Dermis microvascular lymphatic vessel endothelial cell (primary cell): ENCODE measurements around the gene NLRC5. TPM values are rescaled to one million over a fixed set of nuclear protein-coding genes. Genes with fewer than 3 reads are reported as not detected.
"Not testable (repeated sequence)": the region's sequence is repeated elsewhere in the genome, so short reads cannot be mapped to it uniquely, and the experiment has no call there.

Experiments
- DNase-seq, 2 donors: peaks; one replicate each; pipeline versions ENCODE4 v3.0.0 to v3.0.0-alpha.2; 2010; ENCODE audit warnings: low read depth in 2 of 2
- total RNA-seq: library from RNA; depleted of rRNA; stranded (reverse); fragments of >200 nt; gene quantifications from 2 replicates; pipeline ENCODE4 v1.2.1, GENCODE V29; 2014

Gene NLRC5
- total RNA-seq, 1 donor from 2014 or later, result 16.7 TPM

GRCh38 chr16:57043248-57043647, 53.9 kb downstream of the NLRC5 start:
- no peak for DNase-seq

GRCh38 chr16:57044931-57045693, 55.8 kb downstream of the NLRC5 start:
- no peak for DNase-seq

- DNase-seq, result peak; percentile 36 to 73
Observed at GRCh38 chr16:57045694-57046381, 56.5 kb downstream of the NLRC5 start.

- DNase-seq, result no peak
Observed at GRCh38 chr16:57048095-57048494, 58.7 kb downstream of the NLRC5 start.

- no peak for DNase-seq
Observed at GRCh38 chr16:57049678-57050077, 60.3 kb downstream of the NLRC5 start.

GRCh38 chr16:57051696-57052228, 62.4 kb downstream of the NLRC5 start:
- DNase-seq, result no peak

GRCh38 chr16:57053206-57053605, 63.8 kb downstream of the NLRC5 start:
- no peak for DNase-seq

GRCh38 chr16:57054338-57054737, 65.0 kb downstream of the NLRC5 start:
- no peak for DNase-seq

GRCh38 chr16:57054771-57055170, 65.4 kb downstream of the NLRC5 start:
- no peak for DNase-seq

GRCh38 chr16:57055671-57056070, 66.3 kb downstream of the NLRC5 start:
- no peak for DNase-seq

- no peak for DNase-seq
Observed at GRCh38 chr16:57058291-57058861, 69.0 kb downstream of the NLRC5 start.

GRCh38 chr16:57060323-57061083, 71.1 kb downstream of the NLRC5 start:
- DNase-seq, result no peak

- peak; percentile 17 to 40 for DNase-seq
Observed at GRCh38 chr16:57061084-57061905, 71.9 kb downstream of the NLRC5 start.

GRCh38 chr16:57062329-57062728, 73.0 kb downstream of the NLRC5 start:
- peak in 1 of 2 donors; percentile 73 for DNase-seq

GRCh38 chr16:57063189-57063588, 73.8 kb downstream of the NLRC5 start:
- not testable (repeated sequence) for DNase-seq

- DNase-seq, result no peak
Observed at GRCh38 chr16:57064995-57065394, 75.6 kb downstream of the NLRC5 start.

GRCh38 chr16:57066625-57067024, 77.3 kb downstream of the NLRC5 start:
- DNase-seq, result no peak

- DNase-seq, result no peak
Observed at GRCh38 chr16:57067347-57067746, 78.0 kb downstream of the NLRC5 start.

- no peak for DNase-seq
Observed at GRCh38 chr16:57069053-57069452, 79.7 kb downstream of the NLRC5 start.

- DNase-seq, result no peak
Observed at GRCh38 chr16:57069635-57070370, 80.4 kb downstream of the NLRC5 start.
